ENCODE results near the gene LPXN. TPM values are rescaled to one million over a fixed set of nuclear protein-coding genes. Genes with fewer than 3 reads are reported as not detected.

Gene LPXN
- total RNA-seq, 1 donor from 2014 or later = 6.5 TPM

- Mint-ChIP-seq H3K27me3 (peaks cover 17% of the 10 kb centered on the region), H3K4me1 (ENCODE audit: low read depth) (peaks cover 9% of the 10 kb centered on the region), H3K27ac (no peak overlapping the region), H3K9me3 (ENCODE audit: low read depth) (no peaks in the 10 kb centered on the region), H3K36me3 (ENCODE audit: insufficient read depth) (no peaks in the 10 kb centered on the region), H3K4me3 (ENCODE audit: low read depth) (no peak overlapping the region)
- TF ChIP-seq CTCF (IDR thresholded peaks at IDR 0.05; ENCODE audit: unreplicated experiment) = peak; percentile 78
- peak; percentile 32 for DNase-seq (ENCODE audit: low spot score, unreplicated experiment)
Observed at GRCh38 chr11:58513747-58514367, 61.8 kb downstream of the LPXN start.

- Mint-ChIP-seq H3K27me3 (peaks cover 3% of the 10 kb centered on the region), H3K27ac (no peak overlapping the region), H3K4me1 (ENCODE audit: low read depth) (peaks cover 9% of the 10 kb centered on the region), H3K4me3 (ENCODE audit: low read depth) (no peak overlapping the region), H3K9me3 (ENCODE audit: low read depth) (no peaks in the 10 kb centered on the region), H3K36me3 (ENCODE audit: insufficient read depth) (no peaks in the 10 kb centered on the region)
- TF ChIP-seq CTCF (IDR thresholded peaks at IDR 0.05; ENCODE audit: unreplicated experiment) = no peak
- no peak for DNase-seq (ENCODE audit: low spot score, unreplicated experiment)
Observed at GRCh38 chr11:58511636-58512035, 64.0 kb downstream of the LPXN start.

- Mint-ChIP-seq H3K27me3 (no peaks in the 10 kb centered on the region), H3K36me3 (ENCODE audit: insufficient read depth) (no peaks in the 10 kb centered on the region), H3K4me1 (ENCODE audit: low read depth) (peaks cover 9% of the 10 kb centered on the region), H3K4me3 (ENCODE audit: low read depth) (no peak overlapping the region), H3K27ac (no peak overlapping the region), H3K9me3 (ENCODE audit: low read depth) (no peaks in the 10 kb centered on the region)
- TF ChIP-seq CTCF (IDR thresholded peaks at IDR 0.05; ENCODE audit: unreplicated experiment) = no peak
- no peak for DNase-seq (ENCODE audit: low spot score, unreplicated experiment)
Observed at GRCh38 chr11:58509748-58510147, 65.9 kb downstream of the LPXN start.

GRCh38 chr11:58508814-58509213 is 66.8 kb downstream of the LPXN start:
- no peaks in the 10 kb centered on the region for H3K36me3 Mint-ChIP-seq (ENCODE audit: insufficient read depth)
- H3K9me3 Mint-ChIP-seq (ENCODE audit: low read depth) = no peaks in the 10 kb centered on the region
- no peak overlapping the region for H3K4me3 Mint-ChIP-seq (ENCODE audit: low read depth)
- no peaks in the 10 kb centered on the region for H3K27me3 Mint-ChIP-seq
- no peak for TF ChIP-seq CTCF (IDR thresholded peaks at IDR 0.05; ENCODE audit: unreplicated experiment)
- peaks cover 9% of the 10 kb centered on the region for H3K4me1 Mint-ChIP-seq (ENCODE audit: low read depth)
- H3K27ac Mint-ChIP-seq = no peak overlapping the region
- no peak for DNase-seq (ENCODE audit: low spot score, unreplicated experiment)

GRCh38 chr11:58508005-58508404 is 67.7 kb downstream of the LPXN start, which contains the start of gene OR5B21:
OR5B21 (minus strand) TSS chr11:58508105; CDS start chr11:58508105, 0 bp downstream.
- no peak for DNase-seq (ENCODE audit: low spot score, unreplicated experiment)
- no peak for TF ChIP-seq CTCF (IDR thresholded peaks at IDR 0.05; ENCODE audit: unreplicated experiment)
- Mint-ChIP-seq H3K4me3 (ENCODE audit: low read depth) (no peak within 1 kb of the TSS), H3K9me3 (ENCODE audit: low read depth) (no peaks in the 10 kb centered on the region), H3K27ac (no peak within 1 kb of the TSS), H3K36me3 (ENCODE audit: insufficient read depth) (no peaks in the 10 kb centered on the region), H3K4me1 (ENCODE audit: low read depth) (peaks cover 6% of the 10 kb centered on the region), H3K27me3 (no peaks in the 10 kb centered on the region)

Measured in progenitor cell of endocrine pancreas (in vitro differentiated cells).